Liver (tissue), 2 donors: ENCODE results near the gene TMEM127.

Source experiments
- GABPA ChIP-seq, 2 donors: IDR thresholded peaks in 1 of 2; conservative IDR thresholded peaks in 1 of 2; 2 replicates each; pipeline ENCODE4 v1.6.1; 2016; ENCODE audit warnings: antibody characterized with exemption in 2 of 2, mild to moderate bottlenecking in 1 of 2, moderate library complexity in 1 of 2
- ZBTB33 ChIP-seq: IDR thresholded peaks from 2 replicates; pipeline ENCODE4 v1.6.1; 2016; ENCODE audit warnings: antibody characterized with exemption
- donor health status: healthy.

- TF ChIP-seq ZBTB33 (no peak), GABPA (IDR thresholded peaks at IDR 0.05 in 1 of 2, conservative IDR thresholded peaks at IDR 0.05 in 1 of 2) (no peak)
Measured at GRCh38 chr2:96207774-96208142, 58.0 kb downstream of the TMEM127 start.
